H9 (cell line): ENCODE measurements around the gene GSG1L2. TPM values are rescaled to one million over a fixed set of nuclear protein-coding genes. Genes with fewer than 3 reads are reported as not detected.

Source experiments
- DNase-seq: peaks from one replicate; pipeline ENCODE4 v3.0.0-alpha.2; 2017
- H2AFZ ChIP-seq: one replicate; pipeline ENCODE4 v1.6.1; 2013; ENCODE audit warnings: mild to moderate bottlenecking, low read length, control low read depth, moderate library complexity
- H2AK5ac ChIP-seq: 2 replicates; pipeline ENCODE4 v1.6.1; 2013; ENCODE audit warnings: low read length, control low read depth, mixed read lengths; ENCODE audit not compliant: insufficient read length
- H2BK120ac ChIP-seq: one replicate; pipeline ENCODE4 v1.6.1; 2013; ENCODE audit warnings: low read depth, mild to moderate bottlenecking, low read length, control low read depth, inconsistent platforms; ENCODE audit not compliant: poor library complexity, severe bottlenecking
- H2BK12ac ChIP-seq: 2 replicates; pipeline ENCODE4 v1.6.1; 2013; ENCODE audit warnings: low read length, control low read depth, mixed read lengths, low read depth; ENCODE audit not compliant: insufficient read length
- H2BK15ac ChIP-seq: 2 replicates; pipeline ENCODE4 v1.6.1; 2013; ENCODE audit warnings: low read depth, low read length, control low read depth
- H2BK20ac ChIP-seq: one replicate; pipeline ENCODE4 v1.6.1; 2013; ENCODE audit warnings: low read depth, mild to moderate bottlenecking, low read length, control low read depth, inconsistent platforms; ENCODE audit not compliant: poor library complexity, severe bottlenecking
- H2BK5ac ChIP-seq: 2 replicates; pipeline ENCODE4 v1.6.1; 2013; ENCODE audit warnings: low read length, control low read depth, mixed read lengths; ENCODE audit not compliant: insufficient read length
- H3K14ac ChIP-seq: 2 replicates; pipeline ENCODE4 v1.6.1; 2013; ENCODE audit warnings: low read length, control low read depth; ENCODE audit not compliant: insufficient read depth
- H3K18ac ChIP-seq: 2 replicates; pipeline ENCODE4 v1.6.1; 2013; ENCODE audit warnings: low read depth, mild to moderate bottlenecking, mixed read lengths, low read length, control low read depth; ENCODE audit not compliant: insufficient read length
- H3K23ac ChIP-seq: 2 replicates; pipeline ENCODE4 v1.6.1; 2013; ENCODE audit warnings: low read length, control low read depth, mixed read lengths, low read depth; ENCODE audit not compliant: insufficient read length
- H3K23me2 ChIP-seq: 2 replicates; pipeline ENCODE4 v1.6.1; 2013; ENCODE audit warnings: low read depth, mild to moderate bottlenecking, mixed read lengths, low read length, control low read depth; ENCODE audit not compliant: insufficient read length, poor library complexity, severe bottlenecking
- H3K27ac ChIP-seq: 2 replicates; pipeline ENCODE4 v1.5.1; 2013; ENCODE audit warnings: low read length, control low read depth, mixed read lengths, low read depth; ENCODE audit not compliant: insufficient read length
- H3K27me3 ChIP-seq: 2 replicates; pipeline ENCODE4 v1.6.1; 2013; ENCODE audit warnings: low read length, control low read depth, inconsistent platforms; ENCODE audit not compliant: insufficient read depth
- H3K4ac ChIP-seq: 2 replicates; pipeline ENCODE4 v1.6.1; 2013; ENCODE audit warnings: low read depth, mild to moderate bottlenecking, control low read depth, inconsistent platforms, low read length, moderate library complexity
- H3K4me1 ChIP-seq: 2 replicates; pipeline ENCODE4 v1.6.1; 2013; ENCODE audit warnings: low read length, control low read depth, inconsistent platforms; ENCODE audit not compliant: insufficient read depth
- H3K4me2 ChIP-seq: 2 replicates; pipeline ENCODE4 v1.6.1; 2013; ENCODE audit warnings: low read length, control low read depth, mixed read lengths; ENCODE audit not compliant: insufficient read length, insufficient read depth
- H3K56ac ChIP-seq: 2 replicates; pipeline ENCODE4 v1.6.1; 2013; ENCODE audit warnings: low read depth, mild to moderate bottlenecking, mixed read lengths, low read length, control low read depth; ENCODE audit not compliant: insufficient read length
- H3K79me1 ChIP-seq: 2 replicates; pipeline ENCODE4 v1.6.1; 2013; ENCODE audit warnings: low read depth, mild to moderate bottlenecking, moderate library complexity, low read length, control low read depth, inconsistent platforms; ENCODE audit not compliant: insufficient read depth, poor library complexity, severe bottlenecking
- H3K79me2 ChIP-seq: 2 replicates; pipeline ENCODE4 v1.6.1; 2013; ENCODE audit warnings: low read length, control low read depth, inconsistent platforms; ENCODE audit not compliant: insufficient read depth
- H3K9ac ChIP-seq: 2 replicates; pipeline ENCODE4 v1.6.1; 2013; ENCODE audit warnings: low read length, control low read depth, mixed read lengths; ENCODE audit not compliant: insufficient read length; ENCODE audit errors: extremely low read depth
- H3K9me3 ChIP-seq: one replicate; pipeline ENCODE4 v1.6.1; 2013; ENCODE audit warnings: low read depth, low read length, inconsistent platforms; ENCODE audit not compliant: control insufficient read depth
- H3T11ph ChIP-seq: one replicate; pipeline ENCODE4 v1.6.1; 2013; ENCODE audit warnings: mild to moderate bottlenecking, low read length, control low read depth, inconsistent platforms
- H4K20me1 ChIP-seq: one replicate; pipeline ENCODE4 v1.6.1; 2013; ENCODE audit not compliant: control insufficient read depth, insufficient read length, insufficient read depth
- H4K5ac ChIP-seq: 2 replicates; pipeline ENCODE4 v1.6.1; 2013; ENCODE audit warnings: low read depth, mild to moderate bottlenecking, mixed read lengths, low read length, control low read depth; ENCODE audit not compliant: insufficient read length
- H4K8ac ChIP-seq: replicated peaks from 2 replicates; pipeline ENCODE4 v1.6.1; 2013; ENCODE audit warnings: low read length, control low read depth, mixed read lengths, low read depth; ENCODE audit not compliant: insufficient read length
- H4K91ac ChIP-seq: 2 replicates; pipeline ENCODE4 v1.6.1; 2013; ENCODE audit warnings: low read depth, mild to moderate bottlenecking, moderate library complexity, mixed read lengths, low read length, control low read depth; ENCODE audit not compliant: insufficient read length
- H3K27ac Mint-ChIP-seq, 3 experiments: 2 replicates in 2 of 3; 3 replicates in 1 of 3; pipeline ENCODE4 v1.8.0; 2020 to 2021; ENCODE audit warnings: mixed read lengths in 3 of 3, mild to moderate bottlenecking in 1 of 3, moderate library complexity in 1 of 3
- H3K27me3 Mint-ChIP-seq: 2 replicates; pipeline ENCODE4 v1.8.0; 2021; ENCODE audit warnings: low read depth, mild to moderate bottlenecking, moderate library complexity, mixed read lengths
- H3K36me3 Mint-ChIP-seq, 3 experiments: 2 replicates in 2 of 3; 3 replicates in 1 of 3; pipeline ENCODE4 v1.8.0; 2020 to 2021; ENCODE audit warnings: low read depth in 3 of 3, mixed read lengths in 3 of 3; ENCODE audit not compliant: insufficient read depth in 1 of 3
- H3K4me1 Mint-ChIP-seq, 2 experiments: 2 replicates each; pipeline ENCODE4 v1.8.0; 2020; ENCODE audit warnings: mixed read lengths in 2 of 2
- H3K4me3 Mint-ChIP-seq, 2 experiments: 2 replicates in 1 of 2; 3 replicates in 1 of 2; pipeline ENCODE4 v1.8.0; 2020 to 2021; ENCODE audit warnings: mild to moderate bottlenecking in 2 of 2, mixed read lengths in 2 of 2, moderate library complexity in 1 of 2
- H3K9me3 Mint-ChIP-seq, 2 experiments: 2 replicates in 1 of 2; 3 replicates in 1 of 2; pipeline ENCODE4 v1.8.0; 2020; ENCODE audit warnings: mild to moderate bottlenecking in 2 of 2, mixed read lengths in 2 of 2, moderate library complexity in 1 of 2
- WGBS: extraction: QIAGEN DNeasy Blood & Tissue Kit; methylation state at CpG from one replicate; pipeline ENCODE4 v1.1.7; 2013; ENCODE audit warnings: missing lambda C conversion rate, low lambda C conversion rate, mixed read lengths; ENCODE audit not compliant: insufficient read length; ENCODE audit errors: extremely low coverage; 5-methylcytosine and 5-hydroxymethylcytosine counted together
- total RNA-seq: library from RNA; stranded (reverse); gene quantifications from 2 replicates; pipeline ENCODE4 v1.2.1, GENCODE V29; 2021
- TF ChIP-seq, protein P1 (sequence below): fragments of 200-600 bp; sonication (generic); conservative IDR thresholded peaks from 3 replicates; pipeline ENCODE4 v1.8.0; 2021; ENCODE audit warnings: antibody characterized with exemption, mild to moderate bottlenecking

Gene GSG1L2
- total RNA-seq, 1 experiment from 2014 or later, result not detected

DNA sequence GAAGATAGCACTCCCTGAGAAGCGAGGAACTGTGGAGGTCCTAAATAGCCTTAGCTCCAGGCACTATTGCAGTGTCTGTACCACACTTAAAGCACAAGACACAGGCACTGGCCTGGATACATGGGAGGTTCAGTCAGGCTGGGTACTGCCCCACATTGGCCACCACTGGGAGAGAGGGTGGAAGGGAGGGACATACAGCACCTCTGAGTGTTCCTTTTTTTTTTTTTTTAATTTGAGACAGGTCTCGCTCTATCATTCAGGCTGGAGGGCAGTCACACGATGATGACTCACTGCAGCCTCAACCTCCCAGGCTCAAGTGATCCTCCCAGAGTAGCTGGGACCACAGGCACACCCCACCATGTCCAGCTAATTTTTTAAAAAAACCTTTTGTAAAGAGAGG, 1.4 kb downstream of the GSG1L2 start:
- no peak for DNase-seq
- no peaks in the 10 kb centered on the region for H3K36me3 Mint-ChIP-seq
- Histone ChIP-seq H3K27me3 (no peaks in the 10 kb centered on the region), H3K4ac (no peak overlapping the region), H3K23ac (no peak overlapping the region), H2AFZ (no peak overlapping the region), H3K79me2 (no peaks in the 10 kb centered on the region), H3K23me2 (no peaks in the 10 kb centered on the region), H4K5ac (no peak overlapping the region), H3K79me1 (no peaks in the 10 kb centered on the region), H2BK20ac (no peak overlapping the region), H3K4me2 (no peak overlapping the region), H3K27ac (no peak overlapping the region), H2BK15ac (no peak overlapping the region), H4K8ac (no peak overlapping the region), H3K56ac (no peak overlapping the region), H4K91ac (no peak overlapping the region), H2AK5ac (no peak overlapping the region), H3K4me1 (peaks cover 3% of the 10 kb centered on the region; the same call in 1 of the 2 replicates), H3K14ac (no peak overlapping the region), H2BK120ac (no peak overlapping the region), H3K18ac (no peak overlapping the region), H3K9ac (no peak overlapping the region), H3K9me3 (no peaks in the 10 kb centered on the region), H2BK5ac (no peak overlapping the region), H3T11ph (no peak overlapping the region), H4K20me1 (no peaks in the 10 kb centered on the region), H2BK12ac (no peak overlapping the region)
- peaks cover 2 to 3% of the 10 kb centered on the region in 2 experiments; a peak in 3 of 5 replicates for H3K9me3 Mint-ChIP-seq
- H3K27ac Mint-ChIP-seq, result no peak overlapping the region
- peaks cover 4 to 6% of the 10 kb centered on the region in 2 experiments; a peak in 3 of 4 replicates for H3K4me1 Mint-ChIP-seq
- TF ChIP-seq, protein P1, sequence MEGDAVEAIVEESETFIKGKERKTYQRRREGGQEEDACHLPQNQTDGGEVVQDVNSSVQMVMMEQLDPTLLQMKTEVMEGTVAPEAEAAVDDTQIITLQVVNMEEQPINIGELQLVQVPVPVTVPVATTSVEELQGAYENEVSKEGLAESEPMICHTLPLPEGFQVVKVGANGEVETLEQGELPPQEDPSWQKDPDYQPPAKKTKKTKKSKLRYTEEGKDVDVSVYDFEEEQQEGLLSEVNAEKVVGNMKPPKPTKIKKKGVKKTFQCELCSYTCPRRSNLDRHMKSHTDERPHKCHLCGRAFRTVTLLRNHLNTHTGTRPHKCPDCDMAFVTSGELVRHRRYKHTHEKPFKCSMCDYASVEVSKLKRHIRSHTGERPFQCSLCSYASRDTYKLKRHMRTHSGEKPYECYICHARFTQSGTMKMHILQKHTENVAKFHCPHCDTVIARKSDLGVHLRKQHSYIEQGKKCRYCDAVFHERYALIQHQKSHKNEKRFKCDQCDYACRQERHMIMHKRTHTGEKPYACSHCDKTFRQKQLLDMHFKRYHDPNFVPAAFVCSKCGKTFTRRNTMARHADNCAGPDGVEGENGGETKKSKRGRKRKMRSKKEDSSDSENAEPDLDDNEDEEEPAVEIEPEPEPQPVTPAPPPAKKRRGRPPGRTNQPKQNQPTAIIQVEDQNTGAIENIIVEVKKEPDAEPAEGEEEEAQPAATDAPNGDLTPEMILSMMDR, result no peak
- no CpG with 5 or more reads among the region's 3 CpGs for WGBS
- no peak overlapping the region for H3K4me3 Mint-ChIP-seq
- H3K27me3 Mint-ChIP-seq, result no peaks in the 10 kb centered on the region
